Tibial artery (tissue), 4 donors: ENCODE results near the gene NGFR.

ENCODE experiments used
- DNase-seq, 2 donors: peaks; one replicate each; pipeline ENCODE4 v3.0.0-alpha.2; 2019
- H3K27ac ChIP-seq, 2 donors: fragments of 200-600 bp; sonication (generic) in 1 of 2; 1 replicate in 1 of 2; 2 replicates in 1 of 2; pipeline ENCODE4 v1.5.1; 2018 to 2019; ENCODE audit warnings: mild to moderate bottlenecking in 1 of 2
- H3K27me3 ChIP-seq, 2 donors: fragments of 200-600 bp; sonication (generic) in 1 of 2; one replicate each; pipeline versions ENCODE4 v1.5.1 to v1.6.0; 2016 to 2019
- H3K36me3 ChIP-seq, 3 donors: fragments of 200-600 bp; sonication (generic) in 2 of 3; one replicate each; pipeline ENCODE4 v1.5.1; 2016 to 2019; ENCODE audit warnings: mild to moderate bottlenecking in 2 of 3
- H3K4me1 ChIP-seq, 4 donors: fragments of 200-600 bp; sonication (generic) in 2 of 4; 1 replicate in 3 of 4; 2 replicates in 1 of 4; pipeline ENCODE4 v1.5.1; 2016 to 2019
- H3K4me3 ChIP-seq, 2 donors: fragments of 200-600 bp; sonication (generic) in 1 of 2; 1 replicate in 1 of 2; 2 replicates in 1 of 2; pipeline ENCODE4 v1.5.1; 2018 to 2019; ENCODE audit warnings: mild to moderate bottlenecking in 2 of 2
- H3K9me3 ChIP-seq, 3 donors: fragments of 200-600 bp; sonication (generic) in 1 of 3; one replicate each; pipeline ENCODE4 v1.5.1; 2016 to 2019
- CTCF ChIP-seq, 2 experiments: fragments of 200-600 bp in 1 of 2; fragments of 450-650 bp in 1 of 2; IDR thresholded peaks; one replicate each; pipeline ENCODE4 v1.5.1; 2017 to 2019; ENCODE audit warnings: antibody characterized with exemption in 2 of 2, mild to moderate bottlenecking in 1 of 2, moderate library complexity in 1 of 2
- intact Hi-C: fragments of 100-400 bp; cut with DNase I; formaldehyde crosslinking; loops from one replicate; pipeline ENCODE4 v1.15.0; 2023; ENCODE audit warnings: low total_unique reads

The NGFR gene

GRCh38 chr17:49494986-49495841, at the start of gene NGFR:
TSS of gene NGFR (plus strand) at chr17:49495293. CDS start at chr17:49495418, 125 bp downstream.
- TF ChIP-seq CTCF (IDR thresholded peaks at IDR 0.05), result no peak
- peak within 1 kb of the TSS; percentile 40 to 47 for H3K27ac ChIP-seq
- peak within 1 kb of the TSS; percentile 49 to 63 for H3K4me3 ChIP-seq
- no peak for DNase-seq
- H3K4me1 ChIP-seq, result peaks cover 0 to 39% (median 34%) of the 10 kb centered on the region in 4 donors
- peaks cover 0 to 8% of the 10 kb centered on the region in 2 donors for H3K27me3 ChIP-seq
- no peaks in the 10 kb centered on the region for H3K9me3 ChIP-seq
- no peaks in the 10 kb centered on the region for H3K36me3 ChIP-seq
- intact Hi-C loops, result loop anchor here (5.0 kb wide), 1 partner anchor 62 kb away; no protein-coding TSS in a partner anchor

- no peaks in the 10 kb centered on the region for H3K9me3 ChIP-seq
- no peak for DNase-seq
- H3K4me1 ChIP-seq, result no peaks in the 10 kb centered on the region
- H3K36me3 ChIP-seq, result no peaks in the 10 kb centered on the region
- H3K27ac ChIP-seq, result no peak overlapping the region
- TF ChIP-seq CTCF (IDR thresholded peaks at IDR 0.05), result no peak
- H3K27me3 ChIP-seq, result peaks cover 0 to 36% of the 10 kb centered on the region in 2 donors
- intact Hi-C loops, result no loop called here
- H3K4me3 ChIP-seq, result no peak overlapping the region
These were observed 49.5 kb upstream of the NGFR start for GRCh38 chr17:49445591-49445990.

GRCh38 chr17:49447628-49448302, 47.3 kb upstream of the NGFR start:
- Histone ChIP-seq H3K9me3 (no peaks in the 10 kb centered on the region), H3K27ac (no peak overlapping the region), H3K4me3 (no peak overlapping the region), H3K36me3 (no peaks in the 10 kb centered on the region), H3K27me3 (peaks cover 0 to 24% of the 10 kb centered on the region in 2 donors), H3K4me1 (no peaks in the 10 kb centered on the region)
- no peak for TF ChIP-seq CTCF (IDR thresholded peaks at IDR 0.05)
- no peak for DNase-seq
- intact Hi-C loops, result no loop called here

- peaks cover 0 to 16% of the 10 kb centered on the region in 2 donors for H3K27me3 ChIP-seq
- H3K4me3 ChIP-seq, result no peak overlapping the region
- no peak for DNase-seq
- H3K36me3 ChIP-seq, result no peaks in the 10 kb centered on the region
- TF ChIP-seq CTCF (IDR thresholded peaks at IDR 0.05), result no peak
- intact Hi-C loops, result no loop called here
- H3K9me3 ChIP-seq, result no peaks in the 10 kb centered on the region
- no peak overlapping the region for H3K27ac ChIP-seq
- no peaks in the 10 kb centered on the region for H3K4me1 ChIP-seq
These were observed 44.9 kb upstream of the NGFR start for GRCh38 chr17:49450181-49450580.

- intact Hi-C loops, result no loop called here
- Histone ChIP-seq H3K27me3 (peaks cover 0 to 15% of the 10 kb centered on the region in 2 donors), H3K36me3 (no peaks in the 10 kb centered on the region), H3K4me1 (no peaks in the 10 kb centered on the region), H3K27ac (no peak overlapping the region), H3K4me3 (no peak overlapping the region), H3K9me3 (no peaks in the 10 kb centered on the region)
- TF ChIP-seq CTCF (IDR thresholded peaks at IDR 0.05), result no peak
- no peak for DNase-seq
These were observed 44.4 kb upstream of the NGFR start for GRCh38 chr17:49450735-49451134.
